BJ (cell line): ENCODE measurements around the gene PRKCE. TPM values are rescaled to one million over a fixed set of nuclear protein-coding genes. Genes with fewer than 3 reads are reported as not detected.

Experiments used
- CTCF ChIA-PET: fragments of 350-600 bp; formaldehyde crosslinking; extraction: SDS; loops from one replicate; lab custom pipeline; 2021; ENCODE audit warnings: antibody characterized with exemption, inconsistent platforms; lab: Yijun Ruan, JAX
- POLR2A ChIA-PET: fragments of 300-600 bp; sonication (Branson Sonifier 250); formaldehyde crosslinking; extraction: SDS; loops from one replicate; lab custom pipeline; 2021; ENCODE audit warnings: antibody characterized with exemption; lab: Charles Lee
- DNase-seq: peaks from one replicate; pipeline ENCODE4 v3.0.0-alpha.2; 2011; ENCODE audit warnings: low read depth
- H3K27me3 ChIP-seq: 2 replicates; pipeline ENCODE4 v1.6.0; 2011; ENCODE audit warnings: low read length; ENCODE audit not compliant: control insufficient read depth, insufficient read depth
- H3K36me3 ChIP-seq: 2 replicates; pipeline ENCODE4 v1.5.1; 2011; ENCODE audit warnings: low read length; ENCODE audit not compliant: control insufficient read depth, insufficient read depth
- H3K4me3 ChIP-seq: 2 replicates; pipeline ENCODE4 v1.5.1; 2011; ENCODE audit warnings: low read depth, mild to moderate bottlenecking, control low read depth, low read length
- CTCF ChIP-seq: IDR thresholded peaks from 2 replicates; pipeline ENCODE4 v1.5.1; 2011; ENCODE audit warnings: low read depth, mild to moderate bottlenecking, control low read depth, inconsistent platforms, low read length, moderate library complexity; ENCODE audit not compliant: insufficient read depth
- polyA plus RNA-seq: library from polyadenylated mRNA; depleted of rRNA; stranded (reverse); fragments of >200 nt; gene quantifications from 2 replicates; pipeline ENCODE4 v1.2.3, GENCODE V29; 2011

The PRKCE gene
- polyA plus RNA-seq, 1 experiment, result 19.7 TPM

- ChIA-PET CTCF (no interaction called here), POLR2A (no interaction called here)
- TF ChIP-seq CTCF, result no peak
Measured at GRCh38 chr2:46132996-46133395, 481.5 kb downstream of the PRKCE start.

GRCh38 chr2:46134531-46135227, 483.2 kb downstream of the PRKCE start:
- TF ChIP-seq CTCF, result no peak
- ChIA-PET CTCF (interaction anchor here (1.4 kb wide), 1 partner anchor 10 kb away, joined by 3 read pairs; no protein-coding TSS in a partner anchor), POLR2A (no interaction called here)
- DNase-seq, result peak; percentile 35
- Histone ChIP-seq H3K36me3 (no peaks in the 10 kb centered on the region), H3K27me3 (no peaks in the 10 kb centered on the region), H3K4me3 (no peak overlapping the region)

More at GRCh38 chr2:46132996-46133395, 481.5 kb downstream of the PRKCE start:
- Histone ChIP-seq H3K36me3 (no peaks in the 10 kb centered on the region), H3K27me3 (no peaks in the 10 kb centered on the region), H3K4me3 (no peak overlapping the region)
- DNase-seq, result no peak

GRCh38 chr2:46135228-46135855, 483.9 kb downstream of the PRKCE start:
- no peak for TF ChIP-seq CTCF
- H3K27me3 ChIP-seq, result no peaks in the 10 kb centered on the region
- POLR2A ChIA-PET, result no interaction called here
- CTCF ChIA-PET, result interaction anchor here (1.4 kb wide), 1 partner anchor 9 kb away, joined by 3 read pairs; no protein-coding TSS in a partner anchor
- H3K36me3 ChIP-seq, result no peaks in the 10 kb centered on the region
- H3K4me3 ChIP-seq, result no peak overlapping the region
- no peak for DNase-seq

- POLR2A ChIA-PET, result no interaction called here
- H3K27me3 ChIP-seq, result no peaks in the 10 kb centered on the region
- no peak for TF ChIP-seq CTCF
- CTCF ChIA-PET, result interaction anchor here (1.4 kb wide), 1 partner anchor 8 kb away, joined by 3 read pairs; no protein-coding TSS in a partner anchor
- no peak for DNase-seq
- H3K4me3 ChIP-seq, result no peak overlapping the region
- no peaks in the 10 kb centered on the region for H3K36me3 ChIP-seq
Measured at GRCh38 chr2:46135958-46136357, 484.5 kb downstream of the PRKCE start.

GRCh38 chr2:46136481-46136880, 485.0 kb downstream of the PRKCE start:
- Histone ChIP-seq H3K36me3 (no peaks in the 10 kb centered on the region), H3K4me3 (no peak overlapping the region), H3K27me3 (no peaks in the 10 kb centered on the region)
- no peak for TF ChIP-seq CTCF
- DNase-seq, result no peak
- CTCF ChIA-PET, result no interaction called here
- POLR2A ChIA-PET, result no interaction called here
